ELR (cell line): Measurements from ENCODE around the gene ACTR3C.
"Not testable (repeated sequence)": the region's sequence is repeated elsewhere in the genome, so short reads cannot be mapped to it uniquely, and the experiment has no call there.

Source experiments
- DNase-seq: peaks from one replicate; pipeline ENCODE4 v3.0.0-alpha.2; 2015; ENCODE audit warnings: low read depth

ACTR3C gene

DNA sequence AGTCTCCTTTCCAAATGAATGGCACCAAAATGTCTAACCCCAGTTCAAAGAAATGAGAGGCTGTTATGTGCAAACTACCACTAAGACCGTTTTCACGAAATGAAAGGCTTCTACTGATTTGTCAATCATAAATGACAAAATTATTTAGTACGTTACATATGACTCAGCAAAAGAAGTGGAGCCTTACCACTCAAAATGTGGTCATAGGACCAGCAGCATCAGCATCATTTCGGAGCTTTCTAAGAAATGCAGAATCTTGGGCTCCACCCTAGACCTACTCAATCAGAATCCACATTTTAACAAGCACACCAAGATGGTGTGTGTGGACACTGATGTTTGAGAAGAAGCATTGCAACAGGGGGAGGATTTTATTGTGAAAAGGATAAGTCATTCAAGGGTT, 120.5 kb downstream of the ACTR3C start:
- not testable (repeated sequence) for DNase-seq
